ENCODE data around the gene GJC2.

Gene GJC2

DNA sequence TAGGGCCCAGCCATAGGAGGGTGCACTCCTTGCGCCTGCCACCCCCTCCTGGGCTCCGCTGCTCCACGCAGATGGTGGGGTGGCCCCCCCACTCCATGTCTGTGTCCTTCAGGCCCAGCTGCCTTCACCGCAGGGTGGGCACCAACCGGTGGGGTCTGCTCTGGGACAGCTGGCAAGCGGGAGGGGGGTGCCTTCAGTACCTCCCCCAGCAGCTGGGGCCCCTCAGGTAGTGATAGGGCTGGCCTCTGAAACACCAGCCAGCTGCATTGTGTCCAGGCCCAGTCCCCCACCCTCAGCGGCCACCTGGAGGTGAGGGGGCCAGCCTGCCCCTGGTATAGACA, 360 bp downstream of the GJC2 start:
- DNase-seq (ENCODE audit: insufficient read length, low spot score): no peak
- TF ChIP-seq, protein P1, sequence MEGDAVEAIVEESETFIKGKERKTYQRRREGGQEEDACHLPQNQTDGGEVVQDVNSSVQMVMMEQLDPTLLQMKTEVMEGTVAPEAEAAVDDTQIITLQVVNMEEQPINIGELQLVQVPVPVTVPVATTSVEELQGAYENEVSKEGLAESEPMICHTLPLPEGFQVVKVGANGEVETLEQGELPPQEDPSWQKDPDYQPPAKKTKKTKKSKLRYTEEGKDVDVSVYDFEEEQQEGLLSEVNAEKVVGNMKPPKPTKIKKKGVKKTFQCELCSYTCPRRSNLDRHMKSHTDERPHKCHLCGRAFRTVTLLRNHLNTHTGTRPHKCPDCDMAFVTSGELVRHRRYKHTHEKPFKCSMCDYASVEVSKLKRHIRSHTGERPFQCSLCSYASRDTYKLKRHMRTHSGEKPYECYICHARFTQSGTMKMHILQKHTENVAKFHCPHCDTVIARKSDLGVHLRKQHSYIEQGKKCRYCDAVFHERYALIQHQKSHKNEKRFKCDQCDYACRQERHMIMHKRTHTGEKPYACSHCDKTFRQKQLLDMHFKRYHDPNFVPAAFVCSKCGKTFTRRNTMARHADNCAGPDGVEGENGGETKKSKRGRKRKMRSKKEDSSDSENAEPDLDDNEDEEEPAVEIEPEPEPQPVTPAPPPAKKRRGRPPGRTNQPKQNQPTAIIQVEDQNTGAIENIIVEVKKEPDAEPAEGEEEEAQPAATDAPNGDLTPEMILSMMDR (IDR thresholded peaks at IDR 0.05; ENCODE audit: insufficient read depth, missing control alignments): no peak
- FAIRE-seq: no peak

DNA sequence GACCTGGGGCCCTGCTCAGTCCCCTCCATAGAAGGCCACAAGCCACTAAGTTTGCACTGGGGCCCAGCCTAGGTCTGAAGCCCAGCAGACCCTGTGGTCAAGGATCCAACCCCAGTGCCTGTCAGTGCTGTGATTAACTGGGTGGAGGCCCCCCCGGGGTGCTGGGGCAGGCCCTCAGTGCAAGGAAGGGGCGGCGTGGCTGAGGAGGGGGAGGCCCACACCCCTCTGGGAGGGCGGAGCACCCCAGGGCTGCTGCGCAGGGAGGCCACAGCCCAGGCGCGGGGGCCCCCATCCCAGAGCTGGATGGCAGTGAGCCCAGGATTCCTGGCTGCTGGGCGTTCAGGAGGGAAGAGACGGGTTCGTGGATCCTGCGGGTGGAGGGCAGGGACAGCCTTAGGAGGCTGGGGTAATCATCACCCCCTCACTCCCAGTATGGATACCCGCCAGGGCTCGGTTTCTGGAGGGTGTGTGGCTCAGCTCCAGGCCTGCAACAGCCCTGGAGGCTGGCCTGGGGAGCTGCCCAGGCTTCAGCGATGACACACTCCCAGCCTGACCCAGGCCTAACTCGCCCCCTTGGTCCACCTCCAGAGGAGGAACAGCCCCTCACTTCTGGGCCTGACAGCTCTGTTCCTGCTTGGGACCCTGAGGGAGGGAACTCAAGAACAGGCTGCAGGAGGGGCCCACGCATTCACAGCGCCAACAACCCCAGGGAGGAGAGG, 890 bp downstream of the GJC2 start:
- TF ChIP-seq, protein P1 (IDR thresholded peaks at IDR 0.05; ENCODE audit: insufficient read depth, missing control alignments): no peak
- DNase-seq (ENCODE audit: insufficient read length, low spot score) (no peak), FAIRE-seq (no peak)

DNA sequence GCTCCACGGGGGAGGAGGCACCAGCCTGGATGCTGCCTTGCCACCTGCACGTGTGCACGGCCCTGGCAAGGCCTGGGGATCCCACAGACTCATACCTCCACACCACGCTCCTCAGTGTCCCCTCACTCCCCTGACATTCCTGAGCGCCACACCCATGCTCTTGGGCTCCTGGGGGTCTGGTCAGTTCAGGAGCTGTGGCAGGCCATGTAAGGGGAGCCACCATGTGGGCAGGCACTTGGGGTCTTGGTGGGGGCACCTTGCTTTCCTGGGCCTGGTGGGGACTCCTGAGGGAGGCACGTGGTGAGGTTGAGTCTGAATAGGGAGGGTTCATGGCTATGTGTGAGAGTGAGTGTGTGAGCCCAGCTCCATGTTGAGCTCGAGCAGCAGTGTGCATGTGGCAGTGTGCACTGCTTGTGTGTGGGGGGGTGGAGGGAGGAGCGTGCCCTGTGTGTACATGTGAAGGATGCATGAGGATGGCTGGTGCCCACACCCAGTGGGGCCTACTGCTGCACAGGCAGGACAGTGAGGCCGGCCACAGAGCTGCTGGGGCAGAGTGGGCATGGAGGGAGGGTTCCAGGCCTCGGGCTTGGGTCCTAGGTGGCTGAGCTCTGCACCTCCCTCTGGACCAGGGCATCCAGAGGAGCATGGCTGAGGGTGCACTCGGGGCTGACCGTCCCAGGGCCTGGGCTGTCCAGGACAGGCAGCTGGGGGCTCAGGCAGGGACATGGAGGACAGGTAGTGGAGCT, 1.6 kb downstream of the GJC2 start:
- FAIRE-seq (no peak), DNase-seq (ENCODE audit: insufficient read length, low spot score) (no peak)
- TF ChIP-seq, protein P1 (IDR thresholded peaks at IDR 0.05; ENCODE audit: insufficient read depth, missing control alignments): no peak

DNA sequence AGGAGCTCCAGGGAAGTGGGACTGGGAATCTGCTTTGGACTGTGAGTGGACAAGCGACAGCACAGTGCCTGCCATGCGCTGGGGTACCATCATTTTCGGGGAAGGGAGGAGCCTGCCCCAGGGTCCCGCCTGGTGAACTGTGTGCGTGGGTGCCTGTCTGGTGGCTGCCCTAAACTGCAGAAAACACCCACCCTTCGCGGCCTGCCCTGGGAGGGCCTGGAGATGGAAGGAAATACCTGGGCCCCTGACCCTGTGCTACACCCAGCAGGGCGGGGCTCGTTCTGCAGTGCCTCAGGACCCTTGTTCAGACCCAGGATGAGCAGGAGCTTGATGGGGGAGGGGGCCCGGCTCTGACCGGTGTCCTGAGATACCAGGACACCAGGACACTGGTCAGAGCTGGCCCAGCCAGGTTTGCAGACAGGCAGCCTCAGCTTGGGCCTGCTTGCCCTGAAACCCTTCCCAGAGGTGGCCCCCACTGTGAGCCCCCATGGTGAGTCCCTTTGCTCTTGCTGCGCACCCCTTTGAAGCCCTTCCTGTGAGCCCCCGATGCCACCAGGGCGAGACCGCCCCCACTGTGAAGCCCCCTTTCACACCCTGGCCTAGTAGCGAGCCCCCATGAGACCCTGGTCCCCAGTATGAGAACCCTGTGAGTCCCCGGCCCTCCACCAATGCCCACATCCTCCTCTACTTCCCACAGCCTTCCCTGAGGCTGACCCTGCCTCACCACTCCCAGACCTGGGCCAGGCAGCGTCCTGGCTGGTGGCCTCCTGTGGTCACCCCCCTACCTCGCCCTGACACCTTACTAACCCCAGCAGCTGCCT, 2.6 kb downstream of the GJC2 start:
- DNase-seq (ENCODE audit: insufficient read length, low spot score) (no peak), FAIRE-seq (no peak)
- TF ChIP-seq, protein P1 (IDR thresholded peaks at IDR 0.05; ENCODE audit: insufficient read depth, missing control alignments): no peak

DNA sequence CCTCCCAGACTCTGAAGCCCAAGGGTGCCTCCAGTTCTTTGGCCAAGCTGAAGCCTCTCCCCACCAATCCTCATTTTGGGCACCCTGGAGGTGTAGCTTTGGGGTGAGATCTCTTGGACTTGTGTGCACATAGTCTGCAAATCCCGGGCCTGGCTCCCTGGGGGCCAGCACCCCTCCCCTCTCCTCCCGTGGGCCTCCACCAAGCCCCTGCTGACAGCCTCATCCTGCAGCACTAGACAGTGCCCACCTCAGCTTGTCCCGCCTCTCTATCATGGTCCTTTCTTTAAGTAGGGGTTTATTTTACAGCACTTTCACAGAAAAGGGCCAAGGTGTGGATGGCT, 3.2 kb downstream of the GJC2 start:
- FAIRE-seq (no peak), DNase-seq (ENCODE audit: insufficient read length, low spot score) (no peak)

DNA sequence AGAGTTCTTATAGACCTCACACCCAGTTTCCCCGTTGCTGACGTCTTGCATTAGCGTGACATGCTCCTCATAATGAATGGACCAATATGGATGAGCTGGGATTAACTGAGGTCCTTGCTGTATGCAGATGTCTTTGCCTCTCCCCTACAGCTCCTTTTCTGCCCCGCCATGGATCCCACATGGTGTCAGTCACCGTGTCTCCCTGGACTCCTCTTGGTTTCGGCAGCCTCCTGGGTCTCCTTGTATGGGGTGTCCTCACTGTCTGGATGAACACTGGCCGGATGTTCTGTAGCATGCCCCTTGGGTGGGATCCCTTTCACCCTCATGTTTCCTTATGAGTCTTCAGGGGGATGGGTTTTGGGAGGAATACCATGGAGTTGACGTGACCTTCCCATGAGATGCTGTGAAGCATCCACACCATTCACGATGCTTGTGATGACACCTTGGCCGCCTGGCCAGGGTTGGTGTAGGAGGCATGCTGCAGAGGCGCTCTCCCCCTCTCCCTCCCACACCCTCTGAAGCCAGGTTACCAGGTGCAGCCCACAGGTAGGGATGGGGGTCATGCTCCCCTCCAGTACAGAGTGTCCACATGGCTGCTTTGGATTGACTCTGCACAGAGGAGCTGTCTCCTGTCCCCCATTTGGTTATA, 4.4 kb downstream of the GJC2 start:
- TF ChIP-seq, protein P1 (IDR thresholded peaks at IDR 0.05; ENCODE audit: insufficient read depth, missing control alignments): no peak
- DNase-seq (ENCODE audit: insufficient read length, low spot score) (no peak), FAIRE-seq (no peak)

More for the DNA sequence above, 3.2 kb downstream of the GJC2 start:
- TF ChIP-seq, protein P1 (IDR thresholded peaks at IDR 0.05; ENCODE audit: insufficient read depth, missing control alignments): no peak

Measured in D721Med (cell line).